ENCODE results near the gene LEP.

DNA sequence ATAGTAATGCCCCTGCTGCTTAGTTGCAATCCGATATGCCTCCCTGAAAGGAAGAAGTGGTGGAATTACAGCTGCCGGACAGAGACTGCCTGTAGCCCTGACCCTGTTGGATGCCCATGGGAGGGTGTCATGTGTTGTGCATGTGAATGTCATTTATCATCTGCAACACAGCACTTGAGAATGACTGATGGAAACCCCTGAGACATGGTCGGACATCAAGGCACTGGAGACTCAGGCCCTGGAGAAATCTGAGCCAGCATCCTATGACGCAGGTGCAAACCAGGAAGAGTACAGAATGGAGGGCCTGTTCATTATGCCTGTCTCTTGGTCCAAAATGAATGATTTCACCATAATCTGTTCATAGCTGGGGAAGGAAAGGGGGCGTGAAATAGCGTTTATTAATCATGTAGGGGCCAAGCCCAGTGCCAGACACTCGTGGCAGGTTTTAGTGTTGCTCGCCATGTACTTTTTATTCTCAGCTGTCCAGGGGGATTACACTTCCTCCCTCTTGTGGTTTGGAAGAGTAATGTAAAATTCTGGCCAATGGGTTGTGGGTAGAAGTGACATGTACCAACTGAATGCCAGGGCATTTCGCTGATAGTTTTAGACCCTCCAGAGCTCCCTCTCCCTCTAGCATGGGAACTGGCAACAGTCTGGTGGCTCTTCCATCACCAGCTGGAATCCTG, 23.0 kb upstream of the LEP start:
- TF ChIP-seq, protein P1, sequence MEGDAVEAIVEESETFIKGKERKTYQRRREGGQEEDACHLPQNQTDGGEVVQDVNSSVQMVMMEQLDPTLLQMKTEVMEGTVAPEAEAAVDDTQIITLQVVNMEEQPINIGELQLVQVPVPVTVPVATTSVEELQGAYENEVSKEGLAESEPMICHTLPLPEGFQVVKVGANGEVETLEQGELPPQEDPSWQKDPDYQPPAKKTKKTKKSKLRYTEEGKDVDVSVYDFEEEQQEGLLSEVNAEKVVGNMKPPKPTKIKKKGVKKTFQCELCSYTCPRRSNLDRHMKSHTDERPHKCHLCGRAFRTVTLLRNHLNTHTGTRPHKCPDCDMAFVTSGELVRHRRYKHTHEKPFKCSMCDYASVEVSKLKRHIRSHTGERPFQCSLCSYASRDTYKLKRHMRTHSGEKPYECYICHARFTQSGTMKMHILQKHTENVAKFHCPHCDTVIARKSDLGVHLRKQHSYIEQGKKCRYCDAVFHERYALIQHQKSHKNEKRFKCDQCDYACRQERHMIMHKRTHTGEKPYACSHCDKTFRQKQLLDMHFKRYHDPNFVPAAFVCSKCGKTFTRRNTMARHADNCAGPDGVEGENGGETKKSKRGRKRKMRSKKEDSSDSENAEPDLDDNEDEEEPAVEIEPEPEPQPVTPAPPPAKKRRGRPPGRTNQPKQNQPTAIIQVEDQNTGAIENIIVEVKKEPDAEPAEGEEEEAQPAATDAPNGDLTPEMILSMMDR (IDR thresholded peaks at IDR 0.05) = peak; percentile 41
- TF ChIP-seq ZFX (IDR thresholded peaks at IDR 0.05; ENCODE audit: borderline replicate concordance) = no peak
